Ovary (tissue), 3 donors: ENCODE measurements around the gene DDX3Y.

Source experiments
- EP300 ChIP-seq: sonication (generic); formaldehyde crosslinking; IDR thresholded peaks from one replicate; pipeline ENCODE4 v1.6.1; 2017; ENCODE audit warnings: antibody characterized with exemption
- POLR2A ChIP-seq: fragments of 450-650 bp; IDR thresholded peaks from one replicate; pipeline ENCODE4 v1.6.1; 2017; ENCODE audit warnings: antibody characterized with exemption, mild to moderate bottlenecking, moderate library complexity
- TF ChIP-seq, protein P1 (sequence below), 3 donors: fragments of 450-650 bp in 2 of 3; fragments of 200-600 bp in 1 of 3; IDR thresholded peaks; one replicate each; pipeline versions ENCODE4 v1.5.1 to v1.8.0; 2016 to 2022; ENCODE audit warnings: antibody characterized with exemption in 3 of 3, mild to moderate bottlenecking in 1 of 3
- donor health status: DM: no; HTN: no; CAD: no.

DNA sequence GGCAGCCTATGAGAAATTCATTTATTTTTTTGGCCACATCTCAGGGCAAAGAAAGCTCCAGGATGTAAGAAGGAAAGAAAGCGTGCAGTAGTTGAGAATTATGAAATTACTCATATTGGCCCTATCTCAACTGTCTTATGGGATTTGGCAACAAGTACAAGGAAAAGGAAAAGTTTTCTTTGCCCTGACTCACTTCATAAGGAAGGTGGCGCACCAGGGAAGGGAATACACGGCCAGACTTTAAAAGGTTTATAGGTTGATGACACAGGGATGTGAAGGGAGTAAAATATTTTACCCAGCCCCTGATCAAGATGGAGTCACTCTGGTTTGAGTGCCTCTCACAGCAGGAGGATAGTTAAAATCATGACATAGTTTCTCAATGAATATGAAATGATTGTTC, 23.4 kb downstream of the DDX3Y start:
- TF ChIP-seq POLR2A: no peak
- TF ChIP-seq, protein P1, sequence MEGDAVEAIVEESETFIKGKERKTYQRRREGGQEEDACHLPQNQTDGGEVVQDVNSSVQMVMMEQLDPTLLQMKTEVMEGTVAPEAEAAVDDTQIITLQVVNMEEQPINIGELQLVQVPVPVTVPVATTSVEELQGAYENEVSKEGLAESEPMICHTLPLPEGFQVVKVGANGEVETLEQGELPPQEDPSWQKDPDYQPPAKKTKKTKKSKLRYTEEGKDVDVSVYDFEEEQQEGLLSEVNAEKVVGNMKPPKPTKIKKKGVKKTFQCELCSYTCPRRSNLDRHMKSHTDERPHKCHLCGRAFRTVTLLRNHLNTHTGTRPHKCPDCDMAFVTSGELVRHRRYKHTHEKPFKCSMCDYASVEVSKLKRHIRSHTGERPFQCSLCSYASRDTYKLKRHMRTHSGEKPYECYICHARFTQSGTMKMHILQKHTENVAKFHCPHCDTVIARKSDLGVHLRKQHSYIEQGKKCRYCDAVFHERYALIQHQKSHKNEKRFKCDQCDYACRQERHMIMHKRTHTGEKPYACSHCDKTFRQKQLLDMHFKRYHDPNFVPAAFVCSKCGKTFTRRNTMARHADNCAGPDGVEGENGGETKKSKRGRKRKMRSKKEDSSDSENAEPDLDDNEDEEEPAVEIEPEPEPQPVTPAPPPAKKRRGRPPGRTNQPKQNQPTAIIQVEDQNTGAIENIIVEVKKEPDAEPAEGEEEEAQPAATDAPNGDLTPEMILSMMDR (IDR thresholded peaks at IDR 0.05): no peak
- TF ChIP-seq EP300: no peak
